GM18870 (cell line): ENCODE data around the gene SHISA5.
"Not testable (repeated sequence)": the region's sequence is repeated elsewhere in the genome, so short reads cannot be mapped to it uniquely, and the experiment has no call there.

Source experiments
- ATAC-seq: cut with Tn5 transposase; IDR thresholded peaks from one replicate; pipeline ENCODE4 v1.9.1; 2021; ENCODE audit warnings: moderate library complexity; ENCODE audit not compliant: unreplicated experiment

SHISA5 gene

GRCh38 chr3:48504051-48504946, at the start of gene SHISA5:
TSS of gene SHISA5 (minus strand) at chr3:48504174. CDS start at chr3:48504094, 80 bp downstream.
- no peak for ATAC-seq

DNA sequence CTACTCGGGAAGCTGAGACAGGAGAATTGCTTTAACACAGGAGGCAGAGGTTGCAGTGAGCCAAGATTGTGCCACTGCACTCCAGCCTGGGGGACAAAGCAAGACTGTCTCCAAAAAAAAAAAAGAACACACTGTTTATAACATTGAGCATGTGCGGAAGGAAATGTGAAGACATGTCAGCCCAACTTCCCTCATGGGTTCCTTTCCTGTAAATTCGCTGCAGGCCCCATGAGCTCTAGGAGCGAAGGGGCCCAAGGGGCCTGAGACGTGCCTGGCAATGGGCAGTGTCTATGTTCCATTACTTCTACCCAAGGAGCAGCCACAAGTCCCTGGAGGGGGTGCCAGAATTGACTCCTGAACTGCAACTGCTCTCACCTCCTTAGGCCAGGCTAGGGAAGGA, 49.4 kb upstream of the SHISA5 start:
- ATAC-seq = no peak

DNA sequence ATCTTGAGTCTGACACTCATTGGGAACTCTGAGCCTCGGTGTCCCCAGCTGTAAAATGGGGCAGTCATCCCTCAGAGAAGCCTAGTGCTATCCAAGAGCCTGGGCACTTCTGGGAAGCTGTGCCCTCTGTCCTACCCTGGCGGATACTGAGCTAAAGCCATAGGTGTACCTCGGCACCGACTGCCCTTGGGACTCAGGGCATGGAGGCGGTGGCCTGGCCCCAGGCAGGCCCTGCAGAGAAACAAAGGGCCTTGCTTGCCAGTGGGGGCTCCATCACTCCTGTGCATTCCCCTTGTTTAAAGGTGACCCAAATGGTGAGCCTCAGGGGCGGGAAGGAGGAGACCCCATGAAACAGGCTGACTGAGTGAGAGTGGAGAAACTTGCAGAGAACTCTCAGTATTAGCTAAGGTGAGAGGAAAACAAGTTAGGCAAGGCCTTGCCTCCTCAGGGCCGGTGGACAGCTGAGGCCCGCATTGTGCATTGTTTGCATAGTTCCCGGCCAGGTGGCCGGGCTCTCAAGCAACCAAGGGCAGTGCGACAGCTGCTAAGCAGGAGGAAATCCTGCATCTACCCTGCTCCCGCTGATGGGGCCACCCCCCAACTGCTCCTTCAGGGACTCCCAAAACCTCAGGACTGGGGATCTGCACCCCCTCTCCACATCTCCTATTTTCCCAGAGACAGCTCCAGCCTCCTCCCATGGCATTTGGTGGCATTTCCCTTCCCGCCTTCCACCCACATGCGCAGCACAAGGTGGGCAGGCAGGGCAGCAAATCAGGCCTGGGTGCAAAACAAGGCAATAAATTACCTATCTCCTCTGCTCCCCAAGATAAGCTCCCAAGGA, 48.4 kb upstream of the SHISA5 start:
- no peak for ATAC-seq

DNA sequence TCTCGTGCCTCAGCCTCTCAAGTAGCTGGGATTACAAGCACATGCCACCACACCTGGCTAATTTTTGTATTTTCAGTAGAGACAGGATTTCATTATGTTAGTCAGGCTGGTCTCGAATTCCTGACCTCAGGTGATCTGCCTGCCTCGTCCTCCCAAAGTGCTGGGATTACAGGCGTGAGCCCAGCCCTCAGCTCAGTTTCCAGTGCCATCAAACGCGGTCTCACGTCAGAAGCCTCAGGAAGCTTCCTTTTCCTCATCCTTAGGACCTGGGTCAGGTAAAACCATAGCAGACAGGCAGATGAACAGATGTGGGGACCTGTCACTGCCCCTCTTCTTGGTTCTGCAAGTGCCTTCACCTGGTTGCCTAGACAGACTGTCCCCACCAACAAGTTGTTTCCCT, 47.7 kb upstream of the SHISA5 start:
- ATAC-seq = not testable (repeated sequence)

- ATAC-seq = no peak
These were observed 45.0 kb upstream of the SHISA5 start for GRCh38 chr3:48548729-48549705.

- ATAC-seq = no peak
These were observed 44.2 kb upstream of the SHISA5 start for GRCh38 chr3:48548126-48548525.

DNA sequence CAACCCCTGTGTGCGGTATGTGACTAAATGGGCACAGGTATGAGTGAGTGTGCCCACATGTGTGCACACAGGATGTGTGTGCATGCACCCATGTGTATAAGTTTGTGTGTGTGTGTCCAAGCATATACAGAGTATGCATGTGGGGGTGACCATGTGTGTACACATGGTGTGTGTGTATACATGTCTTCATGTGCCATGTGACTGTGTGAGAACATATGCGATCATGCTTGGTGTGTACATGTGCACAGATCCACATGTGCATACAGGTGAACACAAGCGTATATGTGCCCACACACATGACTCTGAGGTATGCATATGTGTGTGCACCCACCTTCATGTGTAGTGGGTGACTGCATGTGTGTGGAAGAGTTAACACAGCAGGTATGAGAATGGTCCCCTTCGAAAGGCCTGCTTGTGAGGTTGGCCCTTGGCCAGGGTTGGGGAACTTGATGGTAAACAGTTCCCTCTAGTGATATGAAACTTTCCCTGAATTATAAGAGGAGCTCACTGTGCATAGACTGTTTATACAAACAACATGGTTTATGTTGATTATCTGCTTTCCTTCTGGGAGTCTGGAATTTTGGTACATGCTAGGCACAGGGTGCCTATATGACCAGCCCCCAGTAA, 42.3 kb upstream of the SHISA5 start:
- no peak for ATAC-seq

GRCh38 chr3:48544141-48544540, 40.2 kb upstream of the SHISA5 start:
- ATAC-seq = no peak

DNA sequence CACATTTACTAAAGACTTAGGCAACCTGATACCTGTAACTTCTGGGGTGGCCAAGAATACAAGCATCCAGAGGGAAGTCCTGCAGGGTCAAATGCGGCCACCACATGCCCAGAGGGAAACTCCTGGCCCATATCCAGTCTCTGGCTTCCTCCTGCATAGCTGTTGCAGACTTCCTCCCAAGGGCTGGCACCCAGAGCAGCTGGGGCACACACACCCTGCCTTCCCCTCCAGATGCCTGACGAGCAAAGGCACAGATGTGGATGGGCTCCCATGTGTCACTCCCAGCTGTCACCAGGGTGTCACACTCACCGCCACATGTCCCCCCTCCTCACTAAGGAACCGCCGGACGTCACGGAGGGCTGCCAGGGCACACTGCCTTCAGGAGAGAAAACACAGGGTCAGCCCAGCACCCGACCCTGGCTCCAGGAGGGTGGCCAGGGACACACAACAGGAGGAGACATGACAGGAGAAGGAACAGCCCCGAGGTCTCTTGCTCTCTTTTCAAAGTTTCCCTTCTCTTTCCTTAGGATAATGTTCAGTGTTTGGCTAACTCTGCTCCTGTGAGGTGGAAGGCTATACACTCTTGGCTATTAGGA, 39.4 kb upstream of the SHISA5 start:
- ATAC-seq = no peak

- ATAC-seq = no peak
These were observed 34.5 kb upstream of the SHISA5 start for GRCh38 chr3:48538451-48538850.

DNA sequence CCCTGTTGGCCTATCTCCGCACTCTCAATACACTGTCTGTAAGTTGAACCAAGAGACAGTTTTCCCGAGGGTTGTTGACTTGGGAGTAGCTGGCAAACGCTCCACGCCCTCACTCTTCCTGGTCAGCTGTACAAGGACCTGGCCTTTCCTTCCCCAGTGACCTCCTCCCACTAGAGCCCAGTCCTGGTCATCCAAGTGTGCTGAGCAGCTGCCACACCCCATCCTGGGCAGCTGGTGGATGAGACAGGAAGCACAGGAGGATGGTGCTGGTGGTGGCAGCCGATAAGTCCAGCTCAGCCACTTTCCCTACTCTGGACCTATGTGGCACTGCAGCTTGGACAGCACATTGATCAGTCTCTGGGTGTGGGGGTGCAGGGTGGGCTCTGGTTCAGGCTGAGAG, 32.8 kb upstream of the SHISA5 start:
- ATAC-seq = no peak

DNA sequence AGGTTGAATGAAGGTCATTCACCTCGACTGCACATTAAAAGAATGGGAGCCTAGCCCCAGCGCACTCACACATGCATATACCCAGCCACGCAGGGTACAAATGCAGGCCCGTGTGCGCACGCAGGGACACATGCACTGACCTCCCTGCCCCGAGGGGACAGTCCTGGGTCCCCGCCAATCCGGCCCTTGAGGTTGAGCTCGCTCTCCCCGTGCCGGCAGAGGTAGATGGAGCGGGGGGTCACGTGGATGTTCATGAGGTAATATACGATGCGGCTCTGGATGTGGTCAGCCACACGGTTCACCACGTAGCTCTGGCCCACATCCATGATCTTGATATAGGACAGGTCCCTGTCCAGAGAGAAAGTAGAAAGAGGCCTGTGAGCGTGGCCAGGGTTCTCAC, 32.1 kb upstream of the SHISA5 start:
- ATAC-seq = no peak

DNA sequence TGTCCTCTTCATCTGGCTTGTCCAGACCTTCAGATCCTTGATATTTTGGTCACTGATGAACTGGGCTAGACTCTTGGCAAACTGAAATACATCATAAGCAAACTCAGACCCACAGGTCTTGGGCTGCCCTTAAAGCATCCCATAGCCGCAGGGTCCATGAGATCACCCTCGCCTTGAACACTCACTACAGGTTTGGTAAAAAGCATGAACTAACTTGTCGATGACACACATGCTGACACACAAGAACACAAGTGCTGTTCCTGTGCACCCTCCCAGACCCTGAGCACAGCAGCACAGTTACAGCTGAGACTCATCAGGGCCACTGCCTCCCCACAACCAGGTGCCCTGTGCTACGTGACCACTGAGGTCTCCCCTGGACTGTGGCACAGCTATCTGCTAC, 31.6 kb upstream of the SHISA5 start:
- no peak for ATAC-seq

DNA sequence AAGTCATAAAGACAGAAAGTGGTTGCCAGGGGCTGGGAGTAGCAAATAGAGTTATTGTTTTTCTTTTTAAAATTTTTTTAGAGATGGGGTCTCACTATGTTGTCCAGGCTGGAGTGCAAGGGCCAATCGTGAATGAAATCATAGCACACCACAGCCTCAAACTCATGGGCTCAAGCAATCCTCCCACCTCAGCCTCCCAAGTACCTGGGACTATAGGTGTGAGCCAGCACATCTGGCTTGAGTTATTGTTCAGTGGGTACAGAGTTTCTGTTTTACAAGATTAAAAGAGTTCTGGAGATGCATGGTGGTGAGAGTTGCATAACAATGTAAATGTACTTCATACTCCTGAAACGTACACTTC, 29.0 kb upstream of the SHISA5 start:
- no peak for ATAC-seq

- ATAC-seq = no peak
These were observed 28.4 kb upstream of the SHISA5 start for GRCh38 chr3:48532271-48532976.

DNA sequence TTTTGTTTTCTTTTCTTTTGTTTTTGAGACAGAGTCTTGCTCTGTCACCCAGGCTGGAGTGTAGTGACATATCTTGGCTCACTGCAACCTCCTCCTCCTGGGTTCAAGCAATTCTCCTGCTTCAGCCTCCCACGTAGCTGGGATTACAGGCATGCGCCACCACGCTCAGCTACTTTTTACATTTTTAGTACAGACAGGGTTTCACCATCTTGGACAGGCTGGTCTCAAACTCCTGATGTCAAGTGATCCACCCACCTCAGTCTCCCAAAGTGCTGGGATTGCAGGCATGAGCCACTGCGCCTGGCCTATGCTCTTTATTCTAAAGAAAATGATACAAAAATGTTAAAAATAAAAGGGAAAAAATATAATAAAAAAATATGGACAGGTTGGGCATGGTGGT, 26.7 kb upstream of the SHISA5 start:
- not testable (repeated sequence) for ATAC-seq

DNA sequence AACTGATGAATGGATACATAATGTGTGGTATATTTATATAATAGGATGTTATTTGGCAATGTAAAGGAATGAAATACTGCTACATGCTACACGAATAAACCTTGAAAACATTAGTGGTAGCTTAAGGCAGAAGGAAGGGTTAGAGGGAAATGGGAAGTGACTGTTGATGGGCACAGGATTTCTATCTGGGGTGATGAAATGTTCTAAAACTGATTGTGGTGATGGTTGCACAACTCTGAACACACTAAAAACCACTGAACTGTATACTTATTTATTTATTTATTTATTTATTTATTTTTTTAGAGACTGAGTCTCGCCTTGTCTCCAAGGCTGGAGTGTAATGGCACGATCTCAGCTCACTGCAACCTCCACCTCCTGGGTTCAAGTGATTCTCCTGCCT, 24.8 kb upstream of the SHISA5 start:
- no peak for ATAC-seq

- no peak for ATAC-seq
These were observed 24.1 kb upstream of the SHISA5 start for GRCh38 chr3:48528048-48528447.

GRCh38 chr3:48524970-48525369, 21.0 kb upstream of the SHISA5 start:
- ATAC-seq = no peak
